Liver (tissue), 3 donors: ENCODE results near the gene GCNT2.

Experiments
- CTCF ChIP-seq: fragments of 150-350 bp; IDR thresholded peaks from 2 replicates; pipeline ENCODE4 v1.5.1; 2017; ENCODE audit warnings: improper control_type of control experiment, low read depth, low read length; ENCODE audit not compliant: missing input control
- EGR1 ChIP-seq, 2 donors: IDR thresholded peaks; 2 replicates each; pipeline ENCODE4 v1.6.1; 2016 to 2018; ENCODE audit warnings: antibody characterized with exemption in 2 of 2, low read depth in 2 of 2
- FOXA1 ChIP-seq: IDR thresholded peaks from 2 replicates; pipeline ENCODE4 v1.6.1; 2016; ENCODE audit warnings: antibody characterized with exemption
- GABPA ChIP-seq, 2 donors: IDR thresholded peaks in 1 of 2; conservative IDR thresholded peaks in 1 of 2; 2 replicates each; pipeline ENCODE4 v1.6.1; 2016; ENCODE audit warnings: antibody characterized with exemption in 2 of 2, mild to moderate bottlenecking in 1 of 2, moderate library complexity in 1 of 2
- HNF4A ChIP-seq, 2 donors: conservative IDR thresholded peaks; 2 replicates each; pipeline ENCODE4 v1.6.1; 2016; ENCODE audit warnings: antibody characterized with exemption in 2 of 2, mild to moderate bottlenecking in 2 of 2
- HNF4G ChIP-seq: IDR thresholded peaks from 2 replicates; pipeline ENCODE4 v1.6.1; 2016; ENCODE audit warnings: antibody characterized with exemption
- JUND ChIP-seq, 2 donors: IDR thresholded peaks; 2 replicates each; pipeline ENCODE4 v1.6.1; 2016; ENCODE audit warnings: antibody characterized with exemption in 2 of 2
- MAX ChIP-seq: IDR thresholded peaks from 2 replicates; pipeline ENCODE4 v1.6.1; 2016; ENCODE audit warnings: antibody characterized with exemption
- NR2F2 ChIP-seq: IDR thresholded peaks from 2 replicates; pipeline ENCODE4 v1.6.1; 2016; ENCODE audit warnings: antibody characterized with exemption
- RAD21 ChIP-seq, 2 donors: IDR thresholded peaks; 2 replicates each; pipeline ENCODE4 v1.6.1; 2016; ENCODE audit warnings: antibody characterized with exemption in 2 of 2, mild to moderate bottlenecking in 2 of 2
- REST ChIP-seq: IDR thresholded peaks from 2 replicates; pipeline ENCODE4 v1.6.1; 2016; ENCODE audit warnings: antibody characterized with exemption, mild to moderate bottlenecking
- RXRA ChIP-seq, 2 donors: IDR thresholded peaks; 2 replicates each; pipeline ENCODE4 v1.6.1; 2017 to 2018; ENCODE audit warnings: antibody characterized with exemption in 2 of 2, mild to moderate bottlenecking in 1 of 2
- YY1 ChIP-seq: IDR thresholded peaks from 2 replicates; pipeline ENCODE4 v1.6.1; 2016; ENCODE audit warnings: antibody characterized with exemption, mild to moderate bottlenecking
- TF ChIP-seq, protein P1 (sequence below): IDR thresholded peaks from 2 replicates; pipeline ENCODE4 v1.6.1; 2016; ENCODE audit warnings: antibody characterized with exemption
- donor health status: healthy.
- donor health status: healthy.

DNA sequence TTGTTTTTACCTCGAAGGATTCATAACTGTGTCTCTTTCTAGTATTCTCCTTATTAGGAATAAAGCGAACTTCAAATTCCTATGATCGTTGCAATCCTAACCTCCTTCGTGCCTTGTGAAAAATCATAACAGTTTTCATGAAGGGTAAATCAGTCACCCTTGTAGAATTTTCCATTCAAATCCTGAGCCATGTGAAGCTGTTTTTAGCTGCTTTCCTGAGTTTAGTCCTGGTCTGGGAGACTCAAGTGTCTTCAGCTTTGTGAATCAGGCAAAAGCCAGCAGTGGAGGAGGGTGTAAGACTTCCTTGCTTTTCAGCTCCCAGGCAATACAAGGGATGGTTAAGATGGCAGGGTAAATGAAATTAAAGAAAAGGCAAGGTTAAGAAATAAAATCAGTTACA, 24.3 kb downstream of the GCNT2 start:
- TF ChIP-seq, protein P1, sequence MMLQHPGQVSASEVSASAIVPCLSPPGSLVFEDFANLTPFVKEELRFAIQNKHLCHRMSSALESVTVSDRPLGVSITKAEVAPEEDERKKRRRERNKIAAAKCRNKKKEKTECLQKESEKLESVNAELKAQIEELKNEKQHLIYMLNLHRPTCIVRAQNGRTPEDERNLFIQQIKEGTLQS, result no peak
- no peak for TF ChIP-seq CTCF
- TF ChIP-seq RAD21 (IDR thresholded peaks at IDR 0.05), result no peak
- no peak for TF ChIP-seq MAX
- no peak for TF ChIP-seq REST
- TF ChIP-seq HNF4A (conservative IDR thresholded peaks at IDR 0.05), result no peak
- TF ChIP-seq RXRA (IDR thresholded peaks at IDR 0.05), result no peak
- TF ChIP-seq FOXA1, result no peak
- no peak for TF ChIP-seq YY1
- no peak for TF ChIP-seq NR2F2
- TF ChIP-seq EGR1 (IDR thresholded peaks at IDR 0.05; ENCODE audit: low read depth in 2 of 2), result no peak
- no peak for TF ChIP-seq GABPA (IDR thresholded peaks at IDR 0.05 in 1 of 2, conservative IDR thresholded peaks at IDR 0.05 in 1 of 2)
- TF ChIP-seq JUND (IDR thresholded peaks at IDR 0.05), result no peak
- TF ChIP-seq HNF4G, result no peak
